Activated CD4-positive, alpha-beta T cell treated with anti-CD3 and anti-CD28 coated beads, Interleukin-2, amount 50 U/mL, for 4 hours (primary cell): ENCODE measurements around the gene PLCL2.
"Not testable (repeated sequence)": the region's sequence is repeated elsewhere in the genome, so short reads cannot be mapped to it uniquely, and the experiment has no call there.

ENCODE experiments used
- DNase-seq, 2 experiments: peaks; one replicate each; pipeline ENCODE4 v3.0.0-alpha.2; 2020

The PLCL2 gene

GRCh38 chr3:16978234-16978920, 93.6 kb downstream of the PLCL2 start:
- DNase-seq = no peak

- DNase-seq = no peak
Observed at GRCh38 chr3:16978921-16979271, 94.1 kb downstream of the PLCL2 start.

DNA sequence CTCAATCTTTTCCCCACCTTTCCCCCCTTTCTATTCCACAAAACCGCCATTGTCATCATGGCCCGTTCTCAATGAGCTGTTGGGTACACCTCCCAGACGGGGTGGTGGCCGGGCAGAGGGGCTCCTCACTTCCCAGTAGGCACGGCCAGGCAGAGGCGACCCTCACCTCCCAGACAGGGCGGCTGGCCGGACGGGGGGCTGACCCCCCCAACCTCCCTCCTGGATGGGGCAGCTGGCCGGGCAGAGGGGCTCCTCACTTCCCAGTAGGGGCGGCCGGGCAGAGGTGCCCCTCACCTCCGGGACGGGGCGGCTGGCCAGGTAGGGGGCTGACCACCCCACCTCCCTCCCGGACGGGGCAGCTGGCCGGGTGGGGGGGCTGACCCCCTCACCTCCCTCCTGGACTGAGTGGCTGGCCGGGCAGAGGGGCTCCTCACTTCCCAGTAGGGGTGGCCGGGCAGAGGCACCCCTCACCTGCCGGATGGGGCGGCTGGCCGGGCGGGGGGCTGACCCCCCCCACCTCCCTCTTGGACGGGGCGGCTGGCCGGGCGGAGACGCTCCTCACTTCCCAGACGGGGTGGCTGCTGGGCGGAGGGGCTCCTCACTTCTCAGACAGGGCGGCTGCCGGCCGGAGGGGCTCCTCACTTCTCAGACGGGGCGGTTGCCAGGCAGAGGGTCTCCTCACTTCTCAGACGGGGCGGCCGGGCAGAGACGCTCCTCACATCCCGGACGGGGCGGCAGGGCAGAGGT, 95.2 kb downstream of the PLCL2 start:
- DNase-seq = not testable (repeated sequence)

GRCh38 chr3:16980526-16980925, 95.8 kb downstream of the PLCL2 start:
- not testable (repeated sequence) for DNase-seq

GRCh38 chr3:16982460-16982859, 97.7 kb downstream of the PLCL2 start:
- DNase-seq = no peak

GRCh38 chr3:16985608-16986007, 100.9 kb downstream of the PLCL2 start:
- no peak for DNase-seq

DNA sequence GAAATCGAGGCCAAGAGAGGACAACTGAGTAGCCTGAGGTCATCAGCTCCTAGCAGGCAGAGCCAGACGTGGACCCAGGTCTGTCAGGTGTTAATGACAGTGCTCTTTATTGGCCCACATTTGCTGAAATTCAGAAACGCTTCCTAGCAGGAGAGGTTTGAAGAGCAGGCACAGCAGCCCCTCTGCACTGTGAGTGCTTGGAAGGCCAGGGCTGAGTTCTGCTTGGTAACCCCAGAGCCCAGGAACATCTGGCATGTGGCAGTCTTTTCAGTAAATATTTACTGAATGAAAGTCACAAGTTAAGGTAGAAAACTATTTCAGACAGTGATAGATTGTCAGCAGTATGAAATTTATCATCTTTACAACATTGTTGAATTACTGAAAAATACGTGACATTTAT, 102.4 kb downstream of the PLCL2 start:
- DNase-seq = no peak

GRCh38 chr3:16990163-16990562, 105.4 kb downstream of the PLCL2 start:
- no peak for DNase-seq

DNA sequence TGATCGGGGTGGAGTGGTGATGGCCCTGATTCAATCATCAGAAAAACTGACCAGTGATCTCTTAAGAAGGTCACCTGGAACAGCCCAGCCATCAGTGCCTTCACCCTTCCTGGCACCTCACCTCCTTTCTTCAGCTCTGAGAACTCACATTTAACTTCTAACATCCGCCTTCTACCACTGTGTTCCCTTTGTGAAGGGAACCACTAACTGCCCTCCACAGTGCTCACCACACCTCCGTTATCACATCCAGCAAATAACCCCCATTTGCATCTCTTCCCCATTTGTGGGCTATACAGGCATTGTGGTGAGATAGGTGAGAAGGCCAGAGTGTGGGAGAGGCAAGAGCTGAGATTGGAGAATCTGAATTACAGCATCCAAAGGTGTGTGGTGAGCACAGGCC, 107.4 kb downstream of the PLCL2 start:
- no peak for DNase-seq

DNA sequence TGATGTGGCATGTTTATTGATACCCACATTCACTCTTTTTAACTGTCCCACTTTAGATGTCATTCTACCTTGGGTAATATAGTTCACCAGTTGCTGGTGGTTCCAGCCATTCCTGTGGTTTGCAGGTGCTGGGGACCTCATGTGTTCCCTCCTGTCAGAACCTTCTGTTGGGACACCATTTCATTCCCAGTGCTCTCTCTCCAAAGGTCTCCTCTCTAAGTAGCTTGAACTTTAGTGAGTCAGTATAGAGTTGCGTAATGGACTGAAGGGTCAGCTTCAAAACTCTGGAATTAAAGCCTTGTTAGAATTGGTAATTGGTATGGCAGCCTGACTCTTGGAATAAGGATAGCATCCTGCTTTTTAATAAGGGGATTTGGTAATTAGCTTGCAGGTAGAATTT, 108.5 kb downstream of the PLCL2 start:
- DNase-seq = no peak

DNA sequence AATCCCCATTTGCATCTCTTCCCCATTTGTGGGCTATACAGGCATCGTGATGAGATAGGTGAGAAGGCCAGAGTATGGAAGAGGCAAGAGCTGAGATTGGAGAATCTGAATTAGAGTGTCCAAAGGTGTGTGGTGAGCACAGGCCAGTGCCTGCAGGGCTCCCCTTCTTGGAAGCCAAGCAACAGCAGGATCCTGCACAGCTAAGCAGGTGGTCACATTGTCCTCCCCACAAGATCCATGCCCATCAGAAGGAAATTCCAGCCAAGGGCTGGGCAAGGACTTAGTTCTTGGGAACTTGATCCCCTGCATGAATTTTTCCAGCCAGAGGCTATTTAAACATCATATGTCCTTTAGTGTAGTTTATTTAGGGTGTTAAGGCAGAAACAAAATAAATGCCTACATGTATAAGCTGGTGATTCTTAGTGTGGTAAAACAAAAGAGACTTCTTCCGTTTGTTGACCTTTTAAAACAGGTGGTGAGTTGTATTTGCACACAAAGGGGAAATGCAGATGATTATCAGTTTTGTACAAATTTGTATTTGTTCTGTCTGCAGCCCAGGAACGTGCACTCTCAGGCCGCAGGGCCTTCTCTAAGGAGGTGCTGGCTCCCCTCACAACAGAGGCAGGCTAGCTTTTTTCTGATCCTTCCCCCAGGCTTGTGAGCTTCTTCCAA, 110.2 kb downstream of the PLCL2 start:
- no peak for DNase-seq

- DNase-seq = no peak
Observed at GRCh38 chr3:16995601-16996000, 110.8 kb downstream of the PLCL2 start.

DNA sequence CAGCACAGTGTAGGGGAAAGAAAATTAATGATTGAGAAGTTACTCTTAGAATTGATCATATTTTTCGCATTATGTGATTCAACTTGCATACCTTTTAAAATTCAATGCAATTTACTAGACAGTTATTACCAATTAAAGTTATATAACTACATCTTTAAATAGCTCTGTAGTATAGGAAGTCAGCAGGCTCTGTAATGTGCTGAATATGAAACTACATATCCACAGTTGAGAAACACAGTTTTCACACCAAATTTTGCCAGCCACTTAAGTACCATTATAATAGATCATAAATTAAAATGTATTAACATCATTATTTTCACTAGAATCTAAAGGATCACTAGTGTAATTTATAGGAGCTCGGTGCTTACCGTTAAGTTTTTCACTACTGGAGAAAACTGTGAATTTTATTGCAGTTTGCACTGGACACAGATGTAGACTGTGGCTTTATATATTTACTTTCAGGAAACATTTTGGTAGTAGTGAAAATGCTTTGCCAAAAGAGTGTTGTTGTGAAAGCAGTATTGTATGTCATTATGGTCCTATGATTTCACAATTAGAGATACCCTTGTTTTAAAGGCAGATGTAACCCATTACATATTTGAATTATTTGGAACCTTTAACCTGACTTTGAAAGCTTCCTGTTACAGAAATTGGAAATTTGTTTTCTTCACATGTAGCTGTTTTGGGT, 113.6 kb downstream of the PLCL2 start:
- no peak for DNase-seq

DNA sequence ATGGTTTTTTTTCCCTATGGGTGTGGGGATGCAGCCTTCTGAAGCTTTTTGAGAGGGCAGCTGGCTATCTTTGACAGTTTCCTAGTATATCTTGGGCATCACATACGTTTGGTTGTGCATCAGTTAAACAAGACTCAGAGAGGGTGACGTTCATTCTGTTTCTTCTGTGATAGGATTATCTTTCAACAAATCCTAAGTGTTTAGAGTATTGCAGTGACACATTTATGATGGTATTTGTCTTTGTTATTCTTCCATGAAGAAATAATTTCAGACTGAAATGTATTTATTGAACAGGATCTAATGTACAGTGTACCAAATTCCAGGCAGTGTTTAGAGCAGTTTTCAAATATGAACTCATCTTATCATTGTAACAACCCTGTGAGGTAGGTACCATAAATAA, 114.4 kb downstream of the PLCL2 start:
- no peak for DNase-seq

GRCh38 chr3:16999871-17000270, 115.1 kb downstream of the PLCL2 start:
- no peak for DNase-seq

GRCh38 chr3:17003457-17003856, 118.7 kb downstream of the PLCL2 start:
- no peak for DNase-seq

DNA sequence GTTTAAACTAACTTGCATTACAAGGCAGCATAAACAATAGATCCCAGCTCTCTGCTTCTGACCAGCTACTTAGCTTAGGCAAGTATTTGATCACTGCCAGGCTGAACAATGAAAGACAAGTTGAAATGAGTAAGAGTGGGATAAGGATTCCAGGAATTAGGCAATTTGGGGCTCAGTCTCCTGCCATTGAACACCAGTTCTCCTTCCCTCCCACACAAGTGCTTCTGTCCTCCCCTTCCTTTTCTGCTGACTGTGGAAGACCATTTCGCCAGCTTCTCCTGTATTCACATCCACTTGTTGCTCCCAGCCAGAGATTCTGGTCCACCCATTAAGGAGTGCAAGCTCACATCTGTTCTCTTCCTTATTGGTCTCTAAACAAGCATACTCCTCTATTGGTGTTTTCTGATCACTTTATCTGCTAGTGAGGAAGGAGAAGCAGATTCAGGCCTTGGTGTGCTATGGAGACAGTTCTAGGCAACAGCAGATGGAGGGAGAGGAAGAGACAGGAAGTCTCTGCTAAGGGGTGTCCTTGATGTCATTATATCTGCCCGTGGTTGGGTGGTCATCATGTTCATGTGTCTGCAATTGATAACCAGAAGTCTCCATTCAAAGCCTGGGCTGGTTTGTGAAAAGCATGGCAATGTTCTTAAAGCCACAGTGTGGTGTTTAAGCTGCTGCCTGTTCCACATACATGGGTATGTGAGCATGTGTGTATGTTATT, 121.5 kb downstream of the PLCL2 start:
- DNase-seq = no peak

- no peak for DNase-seq
Observed at GRCh38 chr3:17007284-17007683, 122.5 kb downstream of the PLCL2 start.

DNA sequence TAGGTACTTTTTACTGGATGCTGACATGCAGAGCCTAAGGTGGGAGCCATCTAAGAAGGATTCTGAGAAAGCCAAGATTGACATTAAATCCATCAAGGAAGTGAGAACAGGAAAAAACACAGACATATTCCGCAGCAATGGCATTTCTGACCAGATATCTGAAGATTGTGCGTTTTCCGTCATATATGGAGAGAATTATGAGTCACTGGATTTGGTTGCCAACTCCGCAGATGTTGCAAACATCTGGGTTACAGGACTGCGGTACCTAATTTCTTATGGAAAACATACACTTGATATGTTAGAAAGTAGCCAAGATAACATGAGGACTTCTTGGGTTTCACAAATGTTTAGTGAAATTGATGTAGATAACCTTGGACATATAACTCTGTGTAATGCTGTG, 125.1 kb downstream of the PLCL2 start:
- DNase-seq = no peak

DNA sequence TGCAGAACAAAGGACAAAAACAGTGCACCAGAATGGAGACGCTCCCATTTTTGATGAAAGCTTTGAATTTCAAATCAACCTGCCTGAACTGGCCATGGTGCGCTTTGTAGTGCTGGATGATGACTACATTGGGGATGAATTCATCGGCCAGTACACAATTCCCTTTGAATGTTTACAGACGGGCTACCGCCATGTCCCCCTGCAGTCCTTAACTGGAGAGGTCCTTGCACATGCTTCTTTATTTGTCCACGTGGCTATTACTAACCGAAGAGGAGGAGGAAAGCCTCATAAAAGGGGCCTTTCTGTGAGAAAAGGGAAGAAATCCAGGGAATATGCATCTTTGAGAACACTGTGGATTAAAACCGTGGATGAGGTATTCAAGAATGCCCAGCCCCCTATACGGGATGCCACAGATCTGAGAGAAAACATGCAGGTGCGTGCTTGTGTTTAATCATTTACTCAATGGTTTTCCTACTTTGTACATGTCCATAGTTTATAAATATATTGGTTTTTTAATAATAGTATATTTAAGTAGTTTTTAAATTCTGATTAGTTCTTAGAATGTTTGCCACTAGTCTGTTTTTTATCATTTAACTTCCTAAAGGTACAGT, 127.1 kb downstream of the PLCL2 start:
- no peak for DNase-seq

GRCh38 chr3:17013050-17013449, 128.3 kb downstream of the PLCL2 start:
- no peak for DNase-seq

- no peak for DNase-seq
Observed at GRCh38 chr3:17013571-17013970, 128.8 kb downstream of the PLCL2 start.
